Fibroblast of mammary gland (primary cell): ENCODE data around the gene AGPAT2.

Experiments
- DNase-seq: peaks from one replicate; pipeline ENCODE4 v3.0.0-alpha.2; 2010; ENCODE audit warnings: low read depth
- H3K4me3 ChIP-seq: 2 replicates; pipeline ENCODE4 v1.5.1; 2011; ENCODE audit warnings: low read depth, mild to moderate bottlenecking, low read length, moderate library complexity; ENCODE audit not compliant: control insufficient read depth
- CTCF ChIP-seq: conservative IDR thresholded peaks from 2 replicates; pipeline ENCODE4 v1.5.1; 2011; ENCODE audit warnings: low read depth, low read length, inconsistent platforms; ENCODE audit not compliant: control insufficient read depth, insufficient read depth

AGPAT2 gene

GRCh38 chr9:136724772-136725171 lies 37.5 kb upstream of the AGPAT2 start:
- no peak for DNase-seq
- no peak for TF ChIP-seq CTCF
- no peak overlapping the region for H3K4me3 ChIP-seq

GRCh38 chr9:136723989-136724388 lies 36.7 kb upstream of the AGPAT2 start:
- TF ChIP-seq CTCF = no peak
- DNase-seq = no peak
- no peak overlapping the region for H3K4me3 ChIP-seq

DNA sequence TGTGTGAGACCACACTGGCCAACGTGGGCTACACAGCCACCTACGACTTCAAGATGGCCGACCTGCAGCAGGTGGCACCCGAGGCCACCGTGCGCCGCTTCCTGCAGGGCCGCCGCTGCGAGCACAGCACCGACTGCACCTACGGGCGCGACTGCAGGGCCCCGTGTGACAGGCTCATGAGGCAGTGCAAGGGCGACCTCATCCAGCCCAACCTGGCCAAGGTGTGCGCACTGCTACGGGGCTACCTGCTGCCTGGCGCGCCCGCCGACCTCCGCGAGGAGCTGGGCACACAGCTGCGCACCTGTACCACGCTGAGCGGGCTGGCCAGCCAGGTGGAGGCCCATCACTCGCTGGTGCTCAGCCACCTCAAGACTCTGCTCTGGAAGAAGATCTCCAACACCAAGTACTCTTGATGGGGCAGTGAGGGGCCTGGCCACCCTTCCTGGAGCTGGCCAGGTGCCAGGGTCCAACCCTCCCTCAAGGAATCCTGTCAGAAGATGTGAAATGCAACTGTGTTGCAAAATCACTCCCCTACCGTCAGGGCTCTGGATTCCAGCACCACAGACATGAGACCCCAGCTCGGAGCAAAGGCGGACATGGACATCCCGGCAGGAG lies 36.2 kb upstream of the AGPAT2 start:
- H3K4me3 ChIP-seq = no peak overlapping the region
- no peak for TF ChIP-seq CTCF
- DNase-seq = no peak

GRCh38 chr9:136722969-136723356 lies 35.7 kb upstream of the AGPAT2 start:
- no peak for DNase-seq
- TF ChIP-seq CTCF = no peak
- no peak overlapping the region for H3K4me3 ChIP-seq

GRCh38 chr9:136722093-136722968 lies 35.1 kb upstream of the AGPAT2 start:
- no peak for DNase-seq
- no peak for TF ChIP-seq CTCF
- H3K4me3 ChIP-seq = no peak overlapping the region

- H3K4me3 ChIP-seq = no peak overlapping the region
- TF ChIP-seq CTCF = no peak
- DNase-seq = peak; percentile 85
Observed at GRCh38 chr9:136721339-136722092, 34.3 kb upstream of the AGPAT2 start.
